ENCODE data around the gene IQGAP1.

IQGAP1 gene

GRCh38 chr15:90531147-90531546 lies 143.1 kb downstream of the IQGAP1 start:
- DNase-seq (ENCODE audit: low spot score) = no peak

DNA sequence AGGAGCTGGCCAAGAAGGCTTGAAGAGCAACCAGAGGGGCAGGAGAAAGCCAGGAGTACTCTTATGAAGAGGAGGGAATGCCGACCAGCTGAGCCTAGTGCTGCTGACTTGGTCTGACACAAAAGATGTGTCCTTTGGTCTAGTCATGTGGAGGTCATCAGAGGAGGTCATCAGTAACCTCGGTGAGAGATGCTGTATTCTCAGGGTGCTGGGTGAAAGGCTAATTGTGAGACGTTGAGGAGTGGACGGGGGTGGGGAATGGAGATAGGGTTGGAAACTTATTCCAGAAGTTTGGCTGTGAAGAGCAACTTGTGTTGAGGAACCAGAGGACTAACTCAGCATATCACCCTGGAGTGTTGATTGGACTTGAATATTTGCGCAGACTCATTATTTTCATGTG lies 147.2 kb downstream of the IQGAP1 start:
- DNase-seq (ENCODE audit: low spot score) = no peak

DNA sequence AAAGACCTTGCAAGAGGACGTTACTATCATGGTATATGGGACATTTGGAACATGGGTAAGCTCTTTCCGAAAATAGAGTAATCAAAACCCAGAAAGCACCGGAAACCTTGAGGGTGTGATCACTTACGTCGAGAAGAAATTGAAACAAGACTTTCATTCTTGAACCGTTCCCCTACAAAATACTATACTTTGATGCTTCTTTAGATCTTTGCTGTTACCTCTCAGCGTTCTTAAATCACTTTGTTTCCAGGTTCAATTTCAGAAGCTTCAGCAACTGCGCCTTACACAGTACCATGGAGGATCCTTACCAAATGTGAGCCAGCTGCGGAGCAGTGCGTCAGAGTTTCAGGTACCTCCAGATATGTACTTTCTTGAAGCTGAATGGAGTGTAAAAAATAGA lies 151.7 kb downstream of the IQGAP1 start:
- DNase-seq (ENCODE audit: low spot score) = no peak

GRCh38 chr15:90540768-90541167 lies 152.7 kb downstream of the IQGAP1 start:
- DNase-seq (ENCODE audit: low spot score) = no peak

- no peak for DNase-seq (ENCODE audit: low spot score)
Measured at GRCh38 chr15:90545095-90545494, 157.1 kb downstream of the IQGAP1 start.

GRCh38 chr15:90547540-90547939 lies 159.5 kb downstream of the IQGAP1 start:
- no peak for DNase-seq (ENCODE audit: low spot score)

DNA sequence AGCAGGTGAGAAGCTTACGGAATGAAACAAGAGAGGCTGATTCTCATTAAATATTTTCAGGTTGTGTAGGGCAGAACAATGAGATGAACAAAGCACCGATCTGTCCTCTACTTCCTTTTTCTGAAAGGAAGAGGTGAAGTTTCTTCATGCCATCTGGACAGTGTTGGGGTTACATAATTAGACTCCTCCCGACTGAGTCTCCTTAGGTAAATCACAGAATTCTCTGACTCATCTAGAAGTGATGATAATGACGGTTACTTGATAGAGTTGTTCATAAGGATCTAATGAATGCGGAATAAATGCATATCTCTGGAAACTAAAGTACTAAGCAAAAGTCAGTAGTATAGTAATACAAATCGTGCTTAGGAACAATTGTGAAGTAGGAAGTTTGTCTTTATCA lies 162.9 kb downstream of the IQGAP1 start:
- DNase-seq (ENCODE audit: low spot score) = no peak

Data from kidney tubule cell (primary cell).